ENCODE results near the gene EPN1. TPM values are rescaled to one million over a fixed set of nuclear protein-coding genes. Genes with fewer than 3 reads are reported as not detected.

EPN1 gene
- total and polyA plus RNA-seq, 2 of the 8 experiments (the other 6 are each of a cell fraction or from before 2014, with no cell fraction given), result 49.6 to 200 TPM

DNA sequence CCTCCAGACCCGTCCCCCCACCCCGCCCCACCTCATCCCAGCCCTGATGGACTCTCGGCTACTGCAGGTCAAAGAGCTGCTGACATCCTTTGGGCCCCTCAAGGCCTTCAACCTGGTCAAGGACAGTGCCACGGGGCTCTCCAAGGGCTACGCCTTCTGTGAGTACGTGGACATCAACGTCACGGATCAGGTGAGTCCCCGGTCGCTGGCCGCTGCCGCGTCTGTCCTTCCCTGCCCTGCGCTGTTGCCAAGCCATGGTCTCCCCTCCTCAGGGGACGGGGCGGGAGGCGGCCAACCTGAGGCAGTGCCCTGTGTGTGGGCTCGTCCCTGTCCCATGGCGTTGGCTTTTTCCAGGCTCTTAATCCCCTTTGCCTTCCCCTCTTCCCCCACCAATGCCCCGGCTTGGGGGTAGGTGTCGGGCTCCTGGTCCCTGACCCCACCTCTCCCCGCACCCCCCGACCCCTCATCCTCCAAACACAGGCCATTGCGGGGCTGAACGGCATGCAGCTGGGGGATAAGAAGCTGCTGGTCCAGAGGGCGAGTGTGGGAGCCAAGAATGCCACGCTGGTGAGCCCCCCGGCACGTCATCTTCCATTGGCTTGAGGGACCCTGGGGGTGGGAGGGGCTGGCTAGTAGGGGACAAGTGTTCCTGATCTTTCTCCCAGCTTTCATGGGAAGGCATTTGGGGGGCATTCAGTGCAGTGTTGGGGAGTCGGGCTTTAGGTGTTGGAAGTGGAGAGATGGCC is 6.2 kb upstream of the EPN1 start:
- Histone ChIP-seq H3K4me3 (ENCODE audit: extremely low read depth in 1 of 4, insufficient read depth in 2 of 4, low read depth in 3 of 4, low read length in 4 of 4) (no peak overlapping the region), H3K56ac (replicated peaks; ENCODE audit: insufficient read length, low read depth, low read length) (no peak overlapping the region), H2BK20ac (ENCODE audit: low read length) (no peak overlapping the region), H3K23me2 (ENCODE audit: low read depth, low read length) (no peaks in the 10 kb centered on the region), H4K8ac (ENCODE audit: extremely low read depth, insufficient read depth, low read length) (no peak overlapping the region), H2BK15ac (ENCODE audit: low read length) (no peak overlapping the region), H3K9ac (replicated peaks in 1 of 4; ENCODE audit: extremely low read depth in 1 of 4, low read depth in 3 of 4, low read length in 3 of 4) (no peak overlapping the region), H3K18ac (ENCODE audit: extremely low read depth, low read length) (no peak overlapping the region), H3K4me1 (replicated peaks in 1 of 4; ENCODE audit: control insufficient read depth in 3 of 4, insufficient read depth in 4 of 4, low read length in 3 of 4) (peaks cover 0 to 11% (median 4%) of the 10 kb centered on the region in 4 experiments; a peak in 5 of 7 replicates), H3K4ac (replicated peaks; ENCODE audit: insufficient read length, low read depth, low read length) (no peak overlapping the region), H4K20me1 (replicated peaks in 1 of 2; ENCODE audit: control insufficient read depth in 1 of 2, insufficient read depth in 2 of 2, low read length in 2 of 2) (peaks cover 36 to 51% of the 10 kb centered on the region in 2 experiments), H3K79me1 (ENCODE audit: low read depth, low read length) (peaks cover 15% of the 10 kb centered on the region), H3K14ac (ENCODE audit: insufficient read length) (no peak overlapping the region), H4K91ac (replicated peaks; ENCODE audit: insufficient read length, low read length) (no peak overlapping the region), H3K27me3 (replicated peaks in 1 of 4; ENCODE audit: control insufficient read depth in 3 of 4, extremely low read depth in 1 of 4, insufficient read depth in 3 of 4, low read length in 3 of 4) (no peaks in the 10 kb centered on the region), H3K4me2 (ENCODE audit: insufficient read depth in 1 of 2, low read depth in 2 of 2, low read length in 2 of 2) (no peak overlapping the region), H2AK5ac (ENCODE audit: low read depth, low read length) (no peak overlapping the region), H3K27ac (ENCODE audit: low read depth, low read length) (no peak overlapping the region), H2BK5ac (ENCODE audit: low read depth, low read length) (no peak overlapping the region), H4K5ac (ENCODE audit: insufficient read length, low read depth, low read length) (no peak overlapping the region), H3K9me3 (ENCODE audit: insufficient read depth in 2 of 2, low read depth in 1 of 2, low read length in 1 of 2) (no peaks in the 10 kb centered on the region), H2AFZ (ENCODE audit: low read length) (no peak overlapping the region), H2BK12ac (ENCODE audit: low read depth, low read length) (no peak overlapping the region), H3K36me3 (ENCODE audit: control insufficient read depth in 2 of 4, insufficient read depth in 4 of 4, low read length in 3 of 4) (peaks cover 41 to 57% (median 47%) of the 10 kb centered on the region in 4 experiments), H2BK120ac (replicated peaks; ENCODE audit: low read depth, low read length) (no peak overlapping the region), H3K23ac (ENCODE audit: insufficient read length) (no peak overlapping the region), H3K79me2 (ENCODE audit: control insufficient read depth in 1 of 2, insufficient read depth in 2 of 2, low read length in 2 of 2) (peaks cover 4 to 71% of the 10 kb centered on the region in 2 experiments; a peak in 3 of 4 replicates)
- 90% methylated on average over 21 of the region's 30 CpGs; no CpG with 5 or more reads in 1 of the 2 experiments for WGBS, 2 experiments (ENCODE audit: extremely low coverage in 1 of 2, insufficient coverage in 1 of 2, insufficient read length in 1 of 2, insufficient replicate concordance in 2 of 2, low coverage in 1 of 2, low lambda C conversion rate in 2 of 2, missing lambda C conversion rate in 1 of 2)
- ChIA-PET CTCF (ENCODE audit: partially characterized antibody) (interaction anchor here (0.9 to 1.3 kb wide), 3 partner anchors 14 to 16 kb away, joined by 3 to 6 read pairs (median 4); no protein-coding TSS in a partner anchor), POLR2A (ENCODE audit: partially characterized antibody) (interaction anchor here (0.7 to 7.1 kb wide), 3 partner anchors 9 to 26 kb away, joined by 4 to 75 read pairs (median 4); no protein-coding TSS in a partner anchor)
- no peak for DNase-seq (ENCODE audit: low read depth in 1 of 2, low spot score in 2 of 2)
- no peak for FAIRE-seq
- no peak for TF ChIP-seq HDAC6 (IDR thresholded peaks at IDR 0.05; ENCODE audit: low read depth, low read length)

All from H1 (cell line).